Spleen (tissue), 7 donors: ENCODE measurements around the gene CXCL16.

Experiments
- POLR2AphosphoS5 ChIP-seq, 3 donors: sonication (generic); formaldehyde crosslinking; IDR thresholded peaks; one replicate each; pipeline ENCODE4 v1.5.1; 2017; ENCODE audit warnings: antibody characterized with exemption in 3 of 3
- TF ChIP-seq, protein P1 (sequence below), 11 experiments: fragments of 200-600 bp in 7 of 11; fragments of 450-650 bp in 4 of 11; sonication (generic) in 4 of 11; IDR thresholded peaks in 8 of 11; conservative IDR thresholded peaks in 3 of 11; 1 replicate in 7 of 11; 2 replicates in 4 of 11; pipeline versions ENCODE4 v1.4.0 to v1.8.0; 2016 to 2021; ENCODE audit warnings: antibody characterized with exemption in 11 of 11, inconsistent platforms in 4 of 11, mild to moderate bottlenecking in 1 of 11
- donor health status: DM: no; HTN: no; CAD: no; lungs with moderate emphysema.
- donor health status: DM: no; HTN: no; CAD: no.
- donor health status: DM: no; HTN: no; CAD: no.

DNA sequence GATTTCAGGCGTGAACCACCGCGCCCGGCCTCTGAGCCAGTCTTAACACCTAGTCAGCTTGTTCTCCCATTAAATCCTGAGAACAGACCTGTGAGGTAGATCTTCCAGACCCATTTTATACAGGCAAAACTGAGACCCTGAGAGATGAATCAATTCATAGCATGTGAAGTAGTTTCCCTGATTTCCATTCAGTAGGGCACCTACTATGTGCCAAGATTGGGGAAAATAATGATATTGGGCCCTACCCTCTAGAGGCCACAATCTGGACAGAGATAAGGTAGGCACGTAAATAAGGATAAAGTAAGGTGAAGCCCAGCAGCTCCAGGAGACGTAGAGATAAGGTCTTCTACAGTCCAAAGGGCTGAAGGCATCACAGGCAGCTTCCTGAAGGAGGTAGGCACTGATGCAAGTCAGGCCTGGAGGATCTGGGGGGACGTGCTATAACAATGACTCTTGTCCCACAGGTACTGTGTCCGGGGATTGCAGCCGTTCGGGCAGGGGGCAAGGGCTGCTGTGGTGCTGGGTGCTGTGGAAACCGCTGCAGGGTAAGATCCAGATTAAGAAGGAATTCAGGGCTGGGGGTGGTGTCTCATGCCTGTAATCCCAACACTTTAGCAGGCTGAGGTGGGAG is 40.7 kb upstream of the CXCL16 start:
- no peak for TF ChIP-seq POLR2AphosphoS5 (IDR thresholded peaks at IDR 0.05)
- TF ChIP-seq, protein P1, sequence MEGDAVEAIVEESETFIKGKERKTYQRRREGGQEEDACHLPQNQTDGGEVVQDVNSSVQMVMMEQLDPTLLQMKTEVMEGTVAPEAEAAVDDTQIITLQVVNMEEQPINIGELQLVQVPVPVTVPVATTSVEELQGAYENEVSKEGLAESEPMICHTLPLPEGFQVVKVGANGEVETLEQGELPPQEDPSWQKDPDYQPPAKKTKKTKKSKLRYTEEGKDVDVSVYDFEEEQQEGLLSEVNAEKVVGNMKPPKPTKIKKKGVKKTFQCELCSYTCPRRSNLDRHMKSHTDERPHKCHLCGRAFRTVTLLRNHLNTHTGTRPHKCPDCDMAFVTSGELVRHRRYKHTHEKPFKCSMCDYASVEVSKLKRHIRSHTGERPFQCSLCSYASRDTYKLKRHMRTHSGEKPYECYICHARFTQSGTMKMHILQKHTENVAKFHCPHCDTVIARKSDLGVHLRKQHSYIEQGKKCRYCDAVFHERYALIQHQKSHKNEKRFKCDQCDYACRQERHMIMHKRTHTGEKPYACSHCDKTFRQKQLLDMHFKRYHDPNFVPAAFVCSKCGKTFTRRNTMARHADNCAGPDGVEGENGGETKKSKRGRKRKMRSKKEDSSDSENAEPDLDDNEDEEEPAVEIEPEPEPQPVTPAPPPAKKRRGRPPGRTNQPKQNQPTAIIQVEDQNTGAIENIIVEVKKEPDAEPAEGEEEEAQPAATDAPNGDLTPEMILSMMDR (IDR thresholded peaks at IDR 0.05 in 8 of 11, conservative IDR thresholded peaks at IDR 0.05 in 3 of 11): no peak
